Measurements from ENCODE around the gene GIMAP1. TPM values are rescaled to one million over a fixed set of nuclear protein-coding genes. Genes with fewer than 3 reads are reported as not detected.

The GIMAP1 gene
- polyA plus RNA-seq, 1 donor (not counting 4 experiments of a cell fraction or from before 2014, with no cell fraction given), result not detected

- Histone ChIP-seq H3K9me3 (ENCODE audit: control insufficient read depth, low read depth, low read length) (no peaks in the 10 kb centered on the region), H2AFZ (ENCODE audit: control insufficient read depth, low read length) (no peak overlapping the region), H3K27me3 (ENCODE audit: control insufficient read depth, extremely low read depth, insufficient read depth, low read length) (no peaks in the 10 kb centered on the region), H3K27ac (ENCODE audit: control insufficient read depth, insufficient read depth, low read length) (no peak overlapping the region), H3K4me2 (ENCODE audit: control insufficient read depth, extremely low read depth, insufficient read depth, low read depth, low read length) (no peak overlapping the region), H3K4me1 (ENCODE audit: control insufficient read depth, extremely low read depth, insufficient read depth, low read length) (no peaks in the 10 kb centered on the region), H3K79me2 (ENCODE audit: control insufficient read depth, insufficient read depth, low read length) (no peaks in the 10 kb centered on the region), H3K4me3 (ENCODE audit: control insufficient read depth in 2 of 3, extremely low read depth in 1 of 3, insufficient read depth in 2 of 3, low read depth in 1 of 3, low read length in 3 of 3) (no peak overlapping the region), H4K20me1 (ENCODE audit: control insufficient read depth, extremely low read depth, insufficient read depth, low read length) (no peaks in the 10 kb centered on the region), H3K9ac (ENCODE audit: control insufficient read depth, extremely low read depth, insufficient read depth, low read length) (no peak overlapping the region), H3K9me1 (ENCODE audit: control insufficient read depth, extremely low read depth, insufficient read depth, low read length) (no peaks in the 10 kb centered on the region), H3K36me3 (ENCODE audit: control insufficient read depth in 2 of 2, extremely low read depth in 1 of 2, insufficient read depth in 2 of 2, low read length in 2 of 2) (no peaks in the 10 kb centered on the region)
- DNase-seq (ENCODE audit: low read depth, low spot score), result no peak
- dilution Hi-C loops (cut with MboI; ENCODE audit: extremely low pct_ligation_motif_present, low sequenced_read_pairs), result no loop called here
- TF ChIP-seq EZH2 (IDR thresholded peaks at IDR 0.05; ENCODE audit: low read length) (no peak), CTCF (optimal IDR thresholded peaks at IDR 0.05 in 1 of 3, IDR thresholded peaks at IDR 0.05 in 1 of 3, conservative IDR thresholded peaks at IDR 0.05 in 1 of 3; ENCODE audit: extremely low read depth in 1 of 3, insufficient read depth in 2 of 3, low read length in 3 of 3) (no peak)
- FAIRE-seq, result no peak
Observed at GRCh38 chr7:150703209-150703608, 13.2 kb upstream of the GIMAP1 start.

GRCh38 chr7:150715293-150715692 is 1.1 kb upstream of the GIMAP1 start:
- H3K27ac ChIP-seq (ENCODE audit: control insufficient read depth, insufficient read depth, low read length), result no peak overlapping the region
- H3K27me3 ChIP-seq (ENCODE audit: control insufficient read depth, extremely low read depth, insufficient read depth, low read length), result no peaks in the 10 kb centered on the region
- H3K4me1 ChIP-seq (ENCODE audit: control insufficient read depth, extremely low read depth, insufficient read depth, low read length), result no peaks in the 10 kb centered on the region
- H2AFZ ChIP-seq (ENCODE audit: control insufficient read depth, low read length), result no peak overlapping the region
- H3K9ac ChIP-seq (ENCODE audit: control insufficient read depth, extremely low read depth, insufficient read depth, low read length), result no peak overlapping the region
- DNase-seq (ENCODE audit: low read depth, low spot score), result no peak
- H3K9me1 ChIP-seq (ENCODE audit: control insufficient read depth, extremely low read depth, insufficient read depth, low read length), result no peaks in the 10 kb centered on the region
- no peak overlapping the region for H3K4me3 ChIP-seq (ENCODE audit: control insufficient read depth in 2 of 3, extremely low read depth in 1 of 3, insufficient read depth in 2 of 3, low read depth in 1 of 3, low read length in 3 of 3)
- dilution Hi-C loops (cut with MboI; ENCODE audit: extremely low pct_ligation_motif_present, low sequenced_read_pairs), result no loop called here
- H4K20me1 ChIP-seq (ENCODE audit: control insufficient read depth, extremely low read depth, insufficient read depth, low read length), result no peaks in the 10 kb centered on the region
- no peak for TF ChIP-seq CTCF (optimal IDR thresholded peaks at IDR 0.05 in 1 of 3, IDR thresholded peaks at IDR 0.05 in 1 of 3, conservative IDR thresholded peaks at IDR 0.05 in 1 of 3; ENCODE audit: extremely low read depth in 1 of 3, insufficient read depth in 2 of 3, low read length in 3 of 3)
- no peak for TF ChIP-seq EZH2 (IDR thresholded peaks at IDR 0.05; ENCODE audit: low read length)
- H3K9me3 ChIP-seq (ENCODE audit: control insufficient read depth, low read depth, low read length), result no peaks in the 10 kb centered on the region
- H3K36me3 ChIP-seq (ENCODE audit: control insufficient read depth in 2 of 2, extremely low read depth in 1 of 2, insufficient read depth in 2 of 2, low read length in 2 of 2), result no peaks in the 10 kb centered on the region
- H3K79me2 ChIP-seq (ENCODE audit: control insufficient read depth, insufficient read depth, low read length), result no peaks in the 10 kb centered on the region
- no peak overlapping the region for H3K4me2 ChIP-seq (ENCODE audit: control insufficient read depth, extremely low read depth, insufficient read depth, low read depth, low read length)
- no peak for FAIRE-seq

Data from keratinocyte (primary cell).